ENCODE results near the gene NRN1L.

The NRN1L gene

GRCh38 chr16:67872631-67873434 lies 11.9 kb upstream of the NRN1L start, which contains the start of gene EDC4:
EDC4 (plus strand) TSS chr16:67873052; CDS start chr16:67873262, 210 bp downstream.
- H3K9me3 ChIP-seq (ENCODE audit: low read length), result no peaks in the 10 kb centered on the region
- peak within 1 kb of the TSS; percentile 91 for H3K4me2 ChIP-seq (ENCODE audit: low read length)
- peaks cover 27% of the 10 kb centered on the region for H3K79me2 ChIP-seq (ENCODE audit: insufficient read depth, low read length)
- H3K9ac ChIP-seq (ENCODE audit: low read length), result peak within 1 kb of the TSS; percentile 93
- no peak for TF ChIP-seq EZH2 (IDR thresholded peaks at IDR 0.05; ENCODE audit: borderline replicate concordance, low read length)
- no peak for TF ChIP-seq CTCF (IDR thresholded peaks at IDR 0.05; ENCODE audit: low read length)
- no peak within 1 kb of the TSS for H2AFZ ChIP-seq (ENCODE audit: low read length)
- peak within 1 kb of the TSS; percentile 65 for H3K27ac ChIP-seq (ENCODE audit: low read depth, low read length, poor library complexity, severe bottlenecking)
- no peaks in the 10 kb centered on the region for H3F3A ChIP-seq (ENCODE audit: insufficient read depth, low read length)
- H3K9me2 ChIP-seq (ENCODE audit: low read depth, low read length), result no peaks in the 10 kb centered on the region
- H3K4me1 ChIP-seq (ENCODE audit: insufficient read depth, low read length, severe bottlenecking), result peaks cover 23% of the 10 kb centered on the region
- peak within 1 kb of the TSS; percentile 99 for H3K4me3 ChIP-seq (ENCODE audit: low read depth, low read length, poor library complexity, severe bottlenecking)
- H4K20me1 ChIP-seq (ENCODE audit: insufficient read depth, low read length), result no peaks in the 10 kb centered on the region
- H3K36me3 ChIP-seq (ENCODE audit: insufficient read depth, low read length), result peaks cover 55% of the 10 kb centered on the region
- H3K27me3 ChIP-seq (ENCODE audit: insufficient read depth, low read length), result no peaks in the 10 kb centered on the region

GRCh38 chr16:67873435-67874370 lies 11.0 kb upstream of the NRN1L start:
- no peaks in the 10 kb centered on the region for H3K9me3 ChIP-seq (ENCODE audit: low read length)
- H2AFZ ChIP-seq (ENCODE audit: low read length), result no peak overlapping the region
- H3K27me3 ChIP-seq (ENCODE audit: insufficient read depth, low read length), result no peaks in the 10 kb centered on the region
- H3K9ac ChIP-seq (ENCODE audit: low read length), result peak overlapping the region; percentile 93
- H3K4me1 ChIP-seq (ENCODE audit: insufficient read depth, low read length, severe bottlenecking), result peaks cover 23% of the 10 kb centered on the region
- H3K4me3 ChIP-seq (ENCODE audit: low read depth, low read length, poor library complexity, severe bottlenecking), result peak overlapping the region; percentile 99
- peak overlapping the region; percentile 91 for H3K4me2 ChIP-seq (ENCODE audit: low read length)
- H3F3A ChIP-seq (ENCODE audit: insufficient read depth, low read length), result no peaks in the 10 kb centered on the region
- peaks cover 27% of the 10 kb centered on the region for H3K79me2 ChIP-seq (ENCODE audit: insufficient read depth, low read length)
- TF ChIP-seq CTCF (IDR thresholded peaks at IDR 0.05; ENCODE audit: low read length) (no peak), EZH2 (IDR thresholded peaks at IDR 0.05; ENCODE audit: borderline replicate concordance, low read length) (no peak)
- H3K27ac ChIP-seq (ENCODE audit: low read depth, low read length, poor library complexity, severe bottlenecking), result no peak overlapping the region
- H4K20me1 ChIP-seq (ENCODE audit: insufficient read depth, low read length), result no peaks in the 10 kb centered on the region
- H3K9me2 ChIP-seq (ENCODE audit: low read depth, low read length), result no peaks in the 10 kb centered on the region
- H3K36me3 ChIP-seq (ENCODE audit: insufficient read depth, low read length), result peaks cover 55% of the 10 kb centered on the region

GRCh38 chr16:67874372-67874771 lies 10.3 kb upstream of the NRN1L start:
- Histone ChIP-seq H3K27ac (ENCODE audit: low read depth, low read length, poor library complexity, severe bottlenecking) (no peak overlapping the region), H3K36me3 (ENCODE audit: insufficient read depth, low read length) (peaks cover 59% of the 10 kb centered on the region), H4K20me1 (ENCODE audit: insufficient read depth, low read length) (no peaks in the 10 kb centered on the region), H3F3A (ENCODE audit: insufficient read depth, low read length) (no peaks in the 10 kb centered on the region), H3K9me3 (ENCODE audit: low read length) (no peaks in the 10 kb centered on the region), H2AFZ (ENCODE audit: low read length) (no peak overlapping the region), H3K9me2 (ENCODE audit: low read depth, low read length) (no peaks in the 10 kb centered on the region), H3K9ac (ENCODE audit: low read length) (peak overlapping the region; percentile 93), H3K4me1 (ENCODE audit: insufficient read depth, low read length, severe bottlenecking) (peaks cover 23% of the 10 kb centered on the region), H3K27me3 (ENCODE audit: insufficient read depth, low read length) (no peaks in the 10 kb centered on the region), H3K4me2 (ENCODE audit: low read length) (peak overlapping the region; percentile 91), H3K4me3 (ENCODE audit: low read depth, low read length, poor library complexity, severe bottlenecking) (peak overlapping the region; percentile 99), H3K79me2 (ENCODE audit: insufficient read depth, low read length) (peaks cover 27% of the 10 kb centered on the region)
- TF ChIP-seq CTCF (IDR thresholded peaks at IDR 0.05; ENCODE audit: low read length) (no peak), EZH2 (IDR thresholded peaks at IDR 0.05; ENCODE audit: borderline replicate concordance, low read length) (no peak)

Measured in OCI-LY1 (cell line).